Neural progenitor cell (in vitro differentiated cells): ENCODE results near the gene BCAS3.

Source experiments
- EZH2 ChIP-seq: fragments of 200-600 bp; sonication (generic); IDR thresholded peaks from 2 replicates; pipeline ENCODE4 v1.6.1; 2017; ENCODE audit warnings: antibody characterized with exemption, mild to moderate bottlenecking, moderate library complexity
- EZH2phosphoT487 ChIP-seq: fragments of 200-600 bp; sonication (generic); IDR thresholded peaks from 2 replicates; pipeline ENCODE4 v1.6.1; 2017; ENCODE audit warnings: antibody characterized with exemption
- TF ChIP-seq, protein P1 (sequence below): fragments of 200-600 bp; sonication (generic); IDR thresholded peaks from 2 replicates; pipeline ENCODE4 v1.5.1; 2017; ENCODE audit warnings: antibody characterized with exemption, mild to moderate bottlenecking

DNA sequence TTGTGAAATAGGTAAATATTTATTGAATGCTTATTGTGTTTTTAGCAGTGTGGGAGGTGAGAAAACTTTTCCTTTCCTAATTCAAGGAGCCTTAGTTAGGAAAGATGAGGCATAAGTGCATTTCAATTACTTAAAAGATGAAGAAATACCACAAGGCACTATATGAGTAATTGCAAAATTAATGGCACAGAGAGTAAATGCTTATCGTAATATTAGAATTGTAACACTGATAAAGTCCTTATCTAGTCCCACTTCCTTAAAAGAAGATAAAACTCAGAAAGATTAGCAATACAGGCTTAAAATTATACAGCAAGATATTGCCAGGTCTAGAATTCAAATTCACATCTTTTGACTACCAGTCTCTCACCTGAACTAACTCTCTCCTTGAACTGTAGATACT lies 489.4 kb downstream of the BCAS3 start:
- TF ChIP-seq, protein P1, sequence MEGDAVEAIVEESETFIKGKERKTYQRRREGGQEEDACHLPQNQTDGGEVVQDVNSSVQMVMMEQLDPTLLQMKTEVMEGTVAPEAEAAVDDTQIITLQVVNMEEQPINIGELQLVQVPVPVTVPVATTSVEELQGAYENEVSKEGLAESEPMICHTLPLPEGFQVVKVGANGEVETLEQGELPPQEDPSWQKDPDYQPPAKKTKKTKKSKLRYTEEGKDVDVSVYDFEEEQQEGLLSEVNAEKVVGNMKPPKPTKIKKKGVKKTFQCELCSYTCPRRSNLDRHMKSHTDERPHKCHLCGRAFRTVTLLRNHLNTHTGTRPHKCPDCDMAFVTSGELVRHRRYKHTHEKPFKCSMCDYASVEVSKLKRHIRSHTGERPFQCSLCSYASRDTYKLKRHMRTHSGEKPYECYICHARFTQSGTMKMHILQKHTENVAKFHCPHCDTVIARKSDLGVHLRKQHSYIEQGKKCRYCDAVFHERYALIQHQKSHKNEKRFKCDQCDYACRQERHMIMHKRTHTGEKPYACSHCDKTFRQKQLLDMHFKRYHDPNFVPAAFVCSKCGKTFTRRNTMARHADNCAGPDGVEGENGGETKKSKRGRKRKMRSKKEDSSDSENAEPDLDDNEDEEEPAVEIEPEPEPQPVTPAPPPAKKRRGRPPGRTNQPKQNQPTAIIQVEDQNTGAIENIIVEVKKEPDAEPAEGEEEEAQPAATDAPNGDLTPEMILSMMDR, result no peak
- TF ChIP-seq EZH2phosphoT487, result no peak
- no peak for TF ChIP-seq EZH2
